GM12875 (cell line): ENCODE data around the gene DYNC2I2.

Experiments used
- H3K4me3 ChIP-seq: one replicate; pipeline ENCODE4 v1.5.1; 2011; ENCODE audit warnings: low read depth, low read length, control low read depth
- CTCF ChIP-seq: IDR thresholded peaks from 2 replicates; pipeline ENCODE4 v1.5.1; 2011; ENCODE audit warnings: low read depth, mild to moderate bottlenecking, control low read depth, inconsistent platforms, low read length, moderate library complexity, borderline replicate concordance; ENCODE audit not compliant: insufficient read depth

DYNC2I2 gene

GRCh38 chr9:128640603-128641002, 16.0 kb downstream of the DYNC2I2 start:
- H3K4me3 ChIP-seq: no peak overlapping the region
- TF ChIP-seq CTCF: no peak

- no peak overlapping the region for H3K4me3 ChIP-seq
- TF ChIP-seq CTCF: no peak
Measured at GRCh38 chr9:128638580-128638979, 18.1 kb downstream of the DYNC2I2 start.

- no peak for TF ChIP-seq CTCF
- H3K4me3 ChIP-seq: no peak overlapping the region
Measured at GRCh38 chr9:128637656-128638055, 19.0 kb downstream of the DYNC2I2 start.

GRCh38 chr9:128636556-128637530, 19.8 kb downstream of the DYNC2I2 start:
- TF ChIP-seq CTCF: no peak
- no peak overlapping the region for H3K4me3 ChIP-seq

GRCh38 chr9:128636024-128636390, 20.6 kb downstream of the DYNC2I2 start:
- no peak for TF ChIP-seq CTCF
- H3K4me3 ChIP-seq: no peak overlapping the region

- peak; percentile 32; the same call in 1 of the 2 replicates for TF ChIP-seq CTCF
- H3K4me3 ChIP-seq: no peak overlapping the region
Measured at GRCh38 chr9:128635266-128636023, 21.2 kb downstream of the DYNC2I2 start.
